Activated CD4-positive, alpha-beta T cell treated with anti-CD3 and anti-CD28 coated beads, Interleukin-2, Interleukin-6, amounts not matched to agents 100 ng/mL and 50 ng/mL, durations not matched to agents 16 hours and 8 hours (primary cell): ENCODE measurements around the gene CMTM2.

Experiments
- DNase-seq: peaks from one replicate; pipeline ENCODE4 v3.0.0-alpha.2; 2020

Gene CMTM2, protein sequence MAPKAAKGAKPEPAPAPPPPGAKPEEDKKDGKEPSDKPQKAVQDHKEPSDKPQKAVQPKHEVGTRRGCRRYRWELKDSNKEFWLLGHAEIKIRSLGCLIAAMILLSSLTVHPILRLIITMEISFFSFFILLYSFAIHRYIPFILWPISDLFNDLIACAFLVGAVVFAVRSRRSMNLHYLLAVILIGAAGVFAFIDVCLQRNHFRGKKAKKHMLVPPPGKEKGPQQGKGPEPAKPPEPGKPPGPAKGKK

DNA sequence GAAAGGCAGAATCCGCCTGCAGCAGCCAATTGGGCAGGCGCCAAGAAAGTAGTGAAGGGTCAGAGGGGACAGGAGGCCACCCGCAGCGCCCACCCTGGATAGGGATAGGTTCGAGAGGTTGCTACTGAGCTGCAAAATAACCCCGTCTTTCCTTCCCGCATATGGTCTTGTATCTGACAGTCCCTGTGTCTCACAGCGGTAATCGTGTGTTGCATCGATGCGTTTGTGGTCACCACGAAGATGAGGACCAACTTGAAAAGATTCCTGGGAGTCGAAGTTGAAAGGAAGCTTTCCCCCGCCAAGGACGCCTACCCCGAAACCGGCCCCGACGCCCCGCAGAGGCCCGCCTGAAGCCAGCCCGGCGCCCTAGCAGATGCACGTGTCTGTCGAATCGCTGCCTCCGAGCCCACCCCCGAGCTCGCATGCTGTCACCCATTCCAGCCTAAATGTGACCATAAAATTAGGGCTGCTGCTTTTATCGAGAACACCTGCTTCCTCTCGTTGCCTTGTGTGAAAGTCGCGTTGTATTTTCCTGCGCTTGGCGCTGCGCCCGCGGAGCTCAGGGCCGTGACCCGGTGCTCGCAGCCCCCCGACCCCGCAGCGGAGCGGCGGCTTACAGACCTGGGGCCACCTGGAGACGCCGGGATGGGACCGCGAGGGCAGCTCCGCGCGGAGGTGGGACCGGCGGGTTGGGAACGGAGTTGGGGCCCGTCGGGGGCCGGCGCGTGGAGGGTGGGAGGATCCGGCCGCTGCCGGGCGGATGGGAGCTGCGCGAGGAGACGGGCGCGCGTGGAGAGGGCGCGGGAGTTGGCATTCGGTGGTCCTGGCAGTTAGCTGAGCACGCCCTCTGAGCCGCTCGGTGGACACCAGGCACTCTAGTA lies at the start of gene CMTM2:
TSS of gene CMTM2 (plus strand) at position 813 of the 881 bp plus-strand sequence. CDS start 145 bp downstream, outside the sequence.
- DNase-seq: no peak

DNA sequence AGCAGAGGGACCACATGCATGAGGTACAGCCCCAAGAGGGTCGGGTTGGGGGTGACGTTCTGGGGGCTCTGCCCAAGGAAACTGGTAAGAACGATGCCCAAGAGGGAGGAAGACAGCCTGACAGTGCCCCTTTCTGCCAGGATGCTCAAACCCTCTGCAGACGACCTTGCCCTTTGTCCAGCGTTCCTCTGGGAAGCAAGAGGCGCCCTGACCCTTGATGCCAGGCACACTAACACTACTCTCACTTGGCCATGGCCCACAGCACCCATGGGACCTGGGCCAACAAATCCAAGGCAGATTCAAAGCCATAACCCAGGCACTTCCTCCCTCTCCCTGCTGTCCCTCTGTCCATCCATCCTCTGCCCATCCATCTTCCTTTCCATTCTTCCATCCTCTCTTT lies 49.8 kb upstream of the CMTM2 start:
- DNase-seq: no peak

DNA sequence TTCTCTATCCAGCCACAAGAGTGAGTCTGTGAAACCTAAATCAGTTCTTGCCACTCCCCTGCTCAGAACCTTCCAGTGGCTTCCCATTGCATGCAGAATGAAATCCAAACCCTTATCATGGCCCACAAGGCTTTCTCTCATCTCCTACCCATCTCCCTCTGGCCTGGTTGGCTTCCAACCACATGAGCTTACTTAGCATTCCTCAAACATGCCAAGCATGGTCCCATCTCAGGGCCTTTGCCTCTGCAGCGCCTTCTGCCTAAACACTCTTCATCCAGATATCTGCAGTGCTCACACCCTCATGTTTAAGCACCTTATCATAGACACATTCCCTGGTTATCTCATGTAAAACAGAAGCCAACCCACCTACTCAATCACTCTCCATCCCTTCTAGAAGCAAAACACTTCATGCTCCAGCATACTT lies 44.9 kb upstream of the CMTM2 start:
- no peak for DNase-seq

DNA sequence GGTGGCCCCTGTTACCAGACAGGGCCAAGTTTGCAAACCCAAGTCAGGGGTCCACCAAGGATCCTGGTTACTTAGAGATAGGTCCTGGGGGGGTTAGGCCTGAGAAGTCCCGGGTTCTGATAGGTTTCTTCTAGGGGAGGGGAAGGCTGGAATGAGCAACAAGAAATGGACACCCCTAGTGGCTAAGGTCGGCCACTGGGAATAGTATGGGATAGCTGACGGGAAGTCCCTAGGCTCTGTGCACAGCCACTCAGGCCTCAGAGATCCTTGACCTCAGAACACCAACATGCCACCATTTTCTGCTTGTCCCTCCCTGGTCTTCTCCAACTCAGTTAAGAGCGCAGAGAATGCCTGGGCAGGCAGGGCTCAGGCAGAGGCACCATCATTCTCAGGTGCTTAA lies 42.7 kb upstream of the CMTM2 start:
- DNase-seq: no peak

DNA sequence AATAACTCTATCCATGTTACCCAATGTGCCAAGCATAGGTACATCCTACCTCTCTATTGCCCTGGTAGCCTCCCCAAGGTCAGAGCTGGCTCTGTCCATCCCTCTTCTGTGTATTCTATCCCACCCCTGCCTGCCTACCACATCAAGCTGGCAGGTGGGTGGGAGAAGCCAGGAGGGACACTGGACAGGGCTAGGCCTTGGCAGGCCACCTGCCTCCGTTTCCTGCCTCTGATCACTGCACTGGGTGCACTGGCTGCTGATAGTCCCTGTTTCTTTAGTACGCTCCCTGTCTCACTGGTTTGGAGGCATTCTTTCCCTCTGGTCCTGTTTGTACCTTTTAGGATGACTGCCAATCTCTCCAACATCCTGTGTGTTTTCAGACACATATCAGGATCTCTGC lies 42.0 kb upstream of the CMTM2 start:
- no peak for DNase-seq

DNA sequence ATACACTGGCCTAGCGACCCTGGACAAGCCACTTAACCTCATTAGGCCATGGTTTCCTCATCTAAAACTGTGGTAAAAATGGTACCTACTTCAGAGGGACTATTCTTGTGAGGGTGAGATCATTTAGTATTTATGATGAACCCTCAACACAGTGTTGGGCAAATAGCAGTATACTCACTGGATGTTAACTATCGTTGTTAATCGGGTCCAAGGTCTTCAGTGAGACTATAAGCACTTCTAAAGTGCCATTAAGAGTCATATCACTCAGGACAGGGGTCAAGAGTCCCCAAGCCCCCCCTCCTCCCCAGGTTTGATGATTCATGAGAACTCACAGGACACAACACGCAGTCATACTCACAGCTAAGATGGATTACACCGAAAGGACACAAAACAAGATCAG lies 40.4 kb upstream of the CMTM2 start:
- DNase-seq: no peak

DNA sequence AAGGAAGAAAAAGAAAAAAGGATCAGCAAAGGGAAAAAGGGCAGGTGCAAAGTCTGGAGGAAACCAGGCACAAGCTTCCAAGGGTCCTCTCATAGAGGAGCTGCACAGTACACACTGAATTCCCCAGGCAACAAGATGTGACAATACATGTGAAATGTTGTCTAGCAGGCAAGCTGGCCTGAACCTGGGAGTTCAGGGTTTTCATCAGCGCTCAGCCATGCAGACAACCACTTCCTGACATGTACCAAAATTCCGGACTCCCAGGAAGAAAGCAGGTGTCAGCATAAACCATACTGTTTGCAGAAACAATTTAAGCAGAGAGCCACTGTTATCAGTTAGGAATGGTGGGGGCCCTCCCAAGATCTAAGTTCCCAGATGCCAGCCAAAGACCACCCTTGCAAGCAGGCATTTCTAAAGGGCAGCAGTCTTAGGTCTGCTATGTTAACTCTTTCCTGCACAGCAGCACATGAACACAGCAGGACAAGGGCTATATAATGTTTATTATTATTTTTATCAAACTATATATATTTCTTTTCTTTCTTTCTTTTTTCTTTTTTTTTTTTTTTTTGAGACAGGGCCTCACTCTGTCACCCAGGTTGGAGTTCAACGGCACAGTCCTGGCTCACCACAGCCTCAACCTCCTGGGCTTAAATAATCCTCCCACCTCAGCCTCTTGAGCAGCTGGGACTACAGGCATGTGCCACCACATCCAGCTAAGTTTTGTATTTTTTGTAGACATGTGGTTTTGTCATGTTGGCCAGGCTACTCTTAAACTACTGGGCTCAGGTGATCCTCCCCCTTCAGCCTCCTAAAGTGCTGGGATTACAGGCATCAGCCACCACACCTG lies 39.4 kb upstream of the CMTM2 start:
- no peak for DNase-seq

DNA sequence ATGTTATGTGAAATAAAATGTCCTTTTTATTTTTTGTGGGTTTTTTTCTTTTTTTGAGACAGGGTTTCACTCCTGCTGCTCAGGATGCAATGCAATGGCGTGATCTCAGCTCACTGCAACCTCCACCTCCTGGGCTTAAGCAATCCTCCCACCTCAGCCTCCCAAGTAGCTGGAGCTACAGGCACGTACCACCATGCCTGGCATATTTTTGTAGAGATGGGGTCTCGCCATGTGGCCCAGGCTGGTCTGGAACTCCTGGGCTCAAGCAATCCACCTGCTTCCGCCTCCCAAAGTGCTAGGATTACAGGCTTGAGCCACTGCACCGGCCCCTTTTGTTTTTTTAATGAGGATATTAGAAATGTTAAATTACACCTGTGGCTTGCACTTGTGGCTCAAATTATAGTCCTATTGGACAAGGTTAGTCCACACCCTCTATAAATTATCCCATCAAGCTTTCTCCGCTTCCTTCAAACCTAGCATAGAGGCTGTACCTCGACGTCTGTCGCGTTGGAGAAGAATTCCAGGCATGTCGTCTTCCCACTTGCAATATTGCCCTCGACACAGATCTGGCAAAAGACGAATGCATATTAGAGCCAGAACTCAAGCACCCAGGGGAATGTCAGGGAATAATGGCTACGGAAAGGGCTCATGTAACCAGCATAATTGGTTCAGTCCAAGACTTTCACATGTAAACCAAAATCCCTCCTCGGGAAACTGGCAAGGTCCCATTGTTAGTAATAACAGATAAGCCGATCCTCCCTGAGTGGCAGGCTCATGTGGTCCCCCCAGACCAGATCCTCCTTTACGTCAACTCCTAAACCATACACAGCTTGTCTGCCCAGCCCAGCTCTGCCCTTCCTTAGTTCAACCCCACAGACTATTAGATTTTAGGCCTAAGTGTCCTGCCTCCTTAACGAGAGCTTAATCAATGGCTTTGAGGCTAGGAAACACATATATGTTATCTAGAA lies 37.6 kb upstream of the CMTM2 start:
- no peak for DNase-seq

DNA sequence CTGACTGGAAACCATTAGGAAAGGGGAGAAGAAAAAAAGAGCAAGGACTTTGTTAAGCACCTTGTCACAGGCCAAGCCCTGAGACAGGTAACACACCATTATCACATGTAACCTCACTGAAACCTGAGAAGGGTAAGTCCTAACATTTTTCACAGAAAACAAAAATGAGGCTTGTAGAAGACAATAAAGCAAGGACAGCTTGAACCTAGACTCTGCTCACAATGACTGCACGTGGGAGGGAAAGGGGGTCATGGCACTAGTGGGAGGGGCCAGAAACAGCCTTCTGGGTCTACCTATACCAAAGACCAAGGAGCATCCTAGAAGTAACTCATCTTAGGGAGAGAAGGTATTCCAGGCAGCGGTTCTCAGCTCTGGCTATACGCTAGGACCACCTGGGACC lies 36.9 kb upstream of the CMTM2 start:
- no peak for DNase-seq

DNA sequence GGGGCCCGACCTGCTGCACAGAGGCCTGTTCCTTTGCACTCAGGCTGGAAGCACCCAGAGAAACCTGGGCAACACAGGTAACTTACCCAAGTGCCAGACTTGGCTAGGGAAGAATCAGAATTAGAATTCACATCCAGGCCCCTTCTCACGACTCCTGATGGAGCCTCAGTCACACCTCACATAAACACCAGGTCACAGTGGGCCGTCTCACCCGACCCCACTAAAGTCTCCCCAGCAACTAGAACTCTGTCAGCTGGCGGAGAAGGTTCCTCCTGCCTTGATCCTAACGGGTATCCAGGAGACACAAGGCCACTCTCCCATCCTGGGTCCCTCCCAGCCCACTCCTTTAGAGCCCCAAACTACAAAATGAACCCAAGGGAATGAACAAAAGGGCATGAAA lies 35.7 kb upstream of the CMTM2 start:
- DNase-seq: no peak

DNA sequence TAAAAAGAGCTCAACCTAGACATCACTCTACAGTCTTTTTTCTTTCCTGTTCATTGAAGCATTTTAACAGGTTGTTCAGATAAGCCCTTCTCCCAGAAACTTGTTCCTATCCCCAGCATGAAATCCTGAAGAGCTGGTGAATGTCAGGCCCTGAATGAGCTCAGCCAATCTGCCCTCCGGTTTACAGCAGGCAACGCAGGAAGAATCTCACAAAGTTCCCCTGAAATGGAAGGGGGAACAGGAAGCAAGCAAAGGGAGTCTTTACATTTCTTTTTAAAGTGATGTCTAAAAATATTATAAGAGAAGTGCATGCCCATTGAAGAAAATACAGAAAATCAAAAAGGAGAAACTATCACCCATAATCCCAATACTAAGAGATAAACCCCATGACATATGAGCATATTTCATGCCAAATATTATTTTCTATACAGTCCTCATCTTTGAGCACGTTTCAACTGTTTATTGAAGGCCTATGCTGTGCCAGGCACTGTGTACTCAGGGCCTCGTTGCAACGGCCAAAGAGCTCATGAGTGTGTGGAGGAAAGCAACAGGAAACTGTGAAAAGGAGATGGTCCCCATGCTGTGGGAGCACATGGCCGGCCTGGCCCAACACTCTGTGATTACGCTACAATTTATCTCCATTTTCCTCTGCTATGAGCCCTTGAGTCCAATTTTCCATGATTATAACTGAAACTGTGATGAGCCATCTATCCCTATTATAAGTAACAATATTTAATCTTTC lies 35.1 kb upstream of the CMTM2 start:
- no peak for DNase-seq

DNA sequence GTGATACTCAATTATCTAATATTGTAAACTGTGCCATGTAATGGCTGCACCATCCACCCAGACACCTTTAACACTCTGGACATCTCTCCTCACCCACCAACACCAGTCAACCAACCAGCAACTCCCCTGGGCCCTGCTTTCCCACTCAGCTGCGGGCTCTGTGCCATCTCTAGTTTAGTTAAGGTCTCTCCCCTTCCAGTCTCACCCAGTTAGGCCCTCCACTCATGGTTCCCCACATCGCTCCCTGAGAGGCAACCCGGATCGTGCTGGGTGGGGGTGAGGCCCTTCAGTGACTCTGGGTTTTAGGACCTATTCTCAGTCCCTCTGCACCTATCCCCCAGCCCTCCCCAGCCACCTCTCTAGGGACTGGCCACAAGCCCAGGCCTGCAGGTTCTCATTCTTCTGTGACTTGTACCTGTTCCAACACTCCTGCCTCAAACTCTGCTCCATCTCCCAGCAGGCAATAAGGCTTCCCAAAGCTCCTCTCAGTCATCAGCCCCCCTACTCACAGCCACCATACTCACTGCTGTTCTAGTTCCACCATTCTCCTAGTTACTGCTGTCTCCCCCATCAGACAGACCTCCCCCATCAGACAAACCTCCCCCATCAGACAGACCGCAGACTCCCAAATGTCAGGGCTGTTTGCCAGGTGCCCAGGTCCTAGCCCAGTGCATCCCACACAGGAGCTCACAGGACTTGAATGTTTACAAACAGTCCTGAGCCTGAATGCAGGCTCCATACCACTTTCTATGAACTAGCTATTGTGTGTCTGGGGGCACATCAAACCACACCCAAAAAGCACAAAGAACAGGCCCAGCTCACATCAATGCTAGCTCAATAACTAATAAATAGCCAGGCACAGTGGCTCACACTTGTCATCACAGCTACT lies 31.9 kb upstream of the CMTM2 start:
- no peak for DNase-seq

DNA sequence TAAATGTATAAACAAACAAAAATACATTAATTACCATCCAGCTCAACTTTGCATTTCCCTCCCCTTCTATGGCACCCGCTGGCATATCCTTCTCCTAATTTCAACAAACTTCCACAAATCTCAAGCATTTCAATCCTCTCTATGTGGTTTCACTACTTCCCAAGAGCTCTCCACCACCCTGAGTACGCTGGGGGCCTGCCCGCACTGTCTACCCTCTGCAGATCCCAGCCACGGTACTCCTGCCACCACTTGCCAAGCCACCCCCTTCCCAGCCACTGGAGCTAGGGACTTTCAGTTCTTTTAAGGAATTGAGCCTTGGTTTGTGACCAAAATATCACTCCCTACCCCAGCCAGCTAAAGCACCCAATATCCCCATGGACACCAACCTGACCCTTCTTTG lies 31.2 kb upstream of the CMTM2 start:
- DNase-seq: no peak

DNA sequence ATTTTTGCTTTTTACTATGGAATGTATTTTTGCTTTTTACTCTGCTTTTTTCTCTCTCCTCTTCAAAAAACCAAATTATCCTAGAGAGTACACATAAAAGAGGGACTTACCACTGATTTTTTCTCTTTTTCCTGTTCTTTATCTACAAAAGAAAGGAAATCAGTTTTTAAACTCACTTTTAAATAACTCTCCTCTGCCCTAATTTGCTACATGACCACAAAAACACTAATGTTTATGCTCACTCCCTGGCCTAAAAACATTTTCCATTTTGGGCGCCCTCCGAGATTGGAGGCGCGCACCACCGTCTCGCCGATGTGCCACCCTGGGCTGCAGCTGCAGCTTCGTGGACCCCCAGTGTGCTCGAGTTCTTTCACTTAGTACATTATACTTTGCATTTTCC lies 30.4 kb upstream of the CMTM2 start:
- DNase-seq: no peak

DNA sequence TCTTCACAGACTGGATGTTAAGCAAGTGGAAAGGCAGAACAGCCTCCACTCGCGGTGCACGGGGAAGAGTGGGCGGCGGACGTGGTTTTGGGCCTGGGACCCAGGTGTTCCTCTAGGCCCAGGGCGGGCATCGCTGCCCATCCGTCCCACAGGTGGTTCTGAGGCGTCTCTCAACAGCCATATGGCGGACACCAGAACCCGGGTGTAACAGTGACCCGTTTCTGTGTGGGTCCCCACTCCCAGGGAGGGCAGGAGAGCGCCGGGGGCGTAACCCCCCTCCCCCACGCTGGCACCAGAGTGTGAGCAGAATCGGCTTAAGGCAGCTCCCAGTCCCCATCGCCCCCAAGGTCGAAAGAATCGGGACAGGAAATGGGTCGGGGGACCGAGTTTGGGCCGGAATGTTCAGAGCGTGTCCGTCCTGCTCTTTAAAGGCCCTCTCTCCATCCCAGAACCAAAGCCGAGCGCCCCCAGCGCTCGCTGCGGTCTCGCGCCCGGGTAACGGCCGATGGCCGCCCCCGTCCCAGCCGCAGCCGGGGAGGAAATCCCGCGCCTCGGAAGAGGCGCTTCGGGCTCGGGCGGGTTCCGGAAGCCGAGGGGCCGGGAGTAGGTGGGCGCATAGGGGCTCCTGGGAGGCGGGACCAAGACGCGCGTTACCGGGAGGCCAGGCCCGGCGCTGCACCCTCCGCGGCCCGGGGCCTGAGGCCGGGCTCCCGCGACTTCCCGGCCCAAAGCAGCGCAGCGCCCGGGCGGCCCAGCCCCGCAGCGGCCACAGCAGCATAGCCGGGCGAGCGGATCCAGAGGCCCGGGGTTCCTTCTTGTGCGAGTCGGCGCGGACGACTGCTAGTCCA lies 29.8 kb upstream of the CMTM2 start, which contains the start of gene TK2:
TSS of gene TK2 (minus strand) at position 839 of the 848 bp plus-strand sequence. CDS start at position 778, 61 bp downstream.
- peak; percentile 76 for DNase-seq

DNA sequence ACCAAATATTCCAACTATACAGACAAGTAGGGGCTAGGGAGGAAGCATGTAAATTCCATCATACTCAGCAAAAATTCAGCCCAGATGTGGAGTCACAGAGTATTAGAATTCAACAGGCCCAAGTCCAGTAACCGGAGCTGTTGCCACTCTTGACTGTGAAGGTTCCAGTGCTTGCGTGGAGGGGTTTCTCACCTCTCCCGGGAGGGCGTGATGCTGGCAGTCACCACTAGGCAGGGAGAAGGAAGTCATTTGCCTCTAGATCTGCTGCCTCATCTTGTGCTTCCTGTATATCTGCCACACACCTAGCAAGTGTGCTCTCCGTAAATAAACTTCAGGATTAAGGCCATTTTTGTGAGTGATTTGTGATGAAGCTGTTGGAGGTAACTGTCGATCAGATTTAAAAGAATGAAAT lies 27.9 kb upstream of the CMTM2 start:
- peak; percentile 81 for DNase-seq

DNA sequence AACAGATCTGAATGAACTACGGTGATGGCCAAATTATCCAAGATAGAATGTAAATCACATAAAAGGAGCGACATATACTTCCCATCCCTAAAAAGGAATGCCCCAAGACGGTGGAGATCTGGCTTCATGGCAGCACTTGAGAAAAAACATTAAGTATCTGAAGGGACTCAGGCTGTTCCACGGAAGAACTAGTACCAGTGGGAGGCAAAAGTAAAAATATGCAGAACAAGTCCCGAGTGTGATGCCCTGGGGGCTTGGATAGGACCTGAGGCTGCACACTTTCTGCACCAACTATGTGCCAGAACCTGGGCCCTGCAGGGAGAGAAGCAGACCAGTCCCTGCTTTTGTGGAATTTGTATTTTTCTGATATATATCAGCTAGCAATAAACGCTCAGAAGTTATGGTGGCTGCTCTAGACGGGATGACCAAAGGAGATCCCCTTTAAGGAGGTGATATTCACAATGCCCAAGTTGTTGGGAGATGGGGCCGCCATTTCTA lies 27.4 kb upstream of the CMTM2 start:
- DNase-seq: no peak

DNA sequence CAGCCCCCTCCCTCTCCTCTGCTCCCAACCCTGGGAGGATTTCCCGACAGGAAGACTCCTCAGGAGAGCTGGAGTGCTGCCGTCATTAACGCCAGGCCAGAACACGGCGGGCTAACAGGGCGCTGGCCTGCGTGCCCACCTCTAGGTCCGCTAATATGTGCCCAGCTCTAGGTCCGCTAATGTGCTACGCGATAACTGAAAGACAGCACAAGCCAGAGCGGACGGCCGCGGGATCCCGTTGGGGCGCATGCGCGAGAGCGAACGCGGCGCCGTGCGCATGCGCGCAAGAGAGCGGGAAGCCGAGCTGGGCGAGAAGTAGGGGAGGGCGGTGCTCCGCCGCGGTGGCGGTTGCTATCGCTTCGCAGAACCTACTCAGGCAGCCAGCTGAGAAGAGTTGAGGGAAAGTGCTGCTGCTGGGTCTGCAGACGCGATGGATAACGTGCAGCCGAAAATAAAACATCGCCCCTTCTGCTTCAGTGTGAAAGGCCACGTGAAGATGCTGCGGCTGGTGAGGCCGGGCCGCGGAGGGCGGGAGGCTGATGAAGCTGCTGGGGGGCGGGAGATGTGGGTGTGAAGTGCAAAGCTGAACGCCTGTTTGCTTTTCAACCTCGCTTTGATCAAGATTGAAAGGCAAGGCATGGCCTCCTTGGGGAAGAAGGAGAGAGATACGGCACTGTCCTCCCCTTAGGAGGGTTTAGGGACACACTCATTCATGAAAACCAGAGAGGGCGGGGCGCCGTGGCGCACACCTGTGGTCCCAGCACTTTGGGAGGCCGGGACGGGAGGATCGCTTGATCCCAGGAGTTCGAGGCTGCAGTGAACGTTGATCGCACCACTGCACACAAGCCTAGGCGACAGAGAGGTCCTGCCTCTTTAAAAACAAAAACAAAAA lies 26.7 kb upstream of the CMTM2 start, which contains the start of gene CKLF:
TSS of gene CKLF (plus strand) at position 291 of the 892 bp plus-strand sequence. CDS start at position 431, 140 bp downstream.
- peak; percentile 95 for DNase-seq
